Stimulated activated CD4-positive, alpha-beta T cell treated with anti-CD3 and anti-CD28 coated beads, Interleukin-4, amount 100 ng/mL, for 4 hours (primary cell): ENCODE data around the gene DSCAML1.
A peak's percentile ranks its signal among the peaks of the same experiment; 100 is the strongest.
"Not testable (repeated sequence)": the region's sequence is repeated elsewhere in the genome, so short reads cannot be mapped to it uniquely, and the experiment has no call there.

Experiments used
- DNase-seq, 2 experiments: peaks; one replicate each; pipeline ENCODE4 v3.0.0-alpha.2; 2020

DSCAML1 gene

DNA sequence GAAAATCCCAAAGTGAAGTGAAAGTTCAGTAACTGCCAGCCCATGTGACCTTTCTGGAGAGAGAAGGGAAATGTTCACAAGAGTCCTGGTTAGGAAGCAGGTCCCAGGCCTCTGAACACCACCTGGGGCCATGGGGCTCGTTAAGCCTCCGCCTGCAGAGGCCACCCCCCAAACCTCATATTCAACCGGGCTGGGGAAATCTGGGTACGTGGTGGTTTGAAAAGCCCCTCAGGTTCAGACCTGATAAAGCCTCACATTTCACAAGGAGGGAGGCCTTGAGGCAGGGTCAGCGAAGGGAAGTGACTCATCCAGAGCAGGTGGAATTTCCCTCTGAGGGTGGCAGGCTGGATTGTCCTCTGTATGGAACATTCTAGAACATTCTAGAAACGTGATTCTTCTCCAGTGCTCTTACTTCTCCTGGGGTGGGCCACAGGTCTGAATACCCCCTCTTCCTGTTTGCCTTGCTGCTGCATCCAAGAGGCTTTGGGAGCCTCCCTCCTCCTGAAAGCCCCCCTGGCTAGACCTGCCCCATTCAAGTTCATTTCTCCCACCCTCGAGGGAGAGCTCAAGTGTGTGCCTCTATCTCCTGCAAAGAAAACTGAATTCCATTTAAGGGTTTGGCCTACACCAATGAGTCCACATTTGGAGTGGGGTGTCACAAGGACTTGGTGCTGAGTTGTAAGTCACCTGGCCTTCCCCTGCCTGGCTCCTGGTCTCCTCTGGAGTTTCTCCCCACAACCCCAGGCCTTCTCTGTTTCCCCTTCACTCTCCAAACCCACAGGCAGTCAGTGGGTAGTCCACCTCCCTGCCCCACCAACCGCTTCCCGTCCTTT, 21.2 kb upstream of the DSCAML1 start:
- DNase-seq = peak; percentile 34 to 64

DNA sequence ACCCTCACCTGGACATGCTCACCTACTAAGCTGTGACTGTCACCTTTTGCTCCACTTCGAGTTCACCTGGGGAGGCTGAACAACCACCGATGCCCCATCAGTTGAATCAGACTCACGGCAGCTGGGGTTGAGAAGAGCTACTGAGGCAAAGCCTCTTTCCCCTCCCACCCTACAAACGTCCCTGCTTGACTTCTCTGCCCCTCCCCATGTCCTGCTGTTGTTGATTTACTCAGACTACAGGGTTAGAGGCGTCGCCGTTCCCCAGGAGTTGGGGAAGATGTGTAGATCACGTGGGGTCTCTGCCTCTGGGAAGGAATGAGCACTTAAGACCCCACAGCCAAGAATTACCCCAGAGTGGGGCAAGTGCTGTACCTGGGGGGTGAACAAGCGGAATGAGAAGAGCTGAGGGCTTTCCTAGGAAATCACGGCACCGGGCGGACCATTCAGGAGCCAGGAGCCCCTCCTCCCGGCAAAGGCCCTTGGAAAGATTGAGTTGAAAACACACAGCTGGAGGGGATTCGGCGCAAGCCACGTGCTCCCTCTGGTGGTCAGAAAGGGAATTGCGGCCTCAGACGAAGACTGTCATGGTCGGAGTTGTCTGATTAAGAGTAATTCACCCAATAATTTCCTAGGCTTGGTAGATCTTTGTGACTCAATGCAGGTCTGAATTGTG, 20.5 kb upstream of the DSCAML1 start:
- peak; percentile 85 to 87 for DNase-seq

DNA sequence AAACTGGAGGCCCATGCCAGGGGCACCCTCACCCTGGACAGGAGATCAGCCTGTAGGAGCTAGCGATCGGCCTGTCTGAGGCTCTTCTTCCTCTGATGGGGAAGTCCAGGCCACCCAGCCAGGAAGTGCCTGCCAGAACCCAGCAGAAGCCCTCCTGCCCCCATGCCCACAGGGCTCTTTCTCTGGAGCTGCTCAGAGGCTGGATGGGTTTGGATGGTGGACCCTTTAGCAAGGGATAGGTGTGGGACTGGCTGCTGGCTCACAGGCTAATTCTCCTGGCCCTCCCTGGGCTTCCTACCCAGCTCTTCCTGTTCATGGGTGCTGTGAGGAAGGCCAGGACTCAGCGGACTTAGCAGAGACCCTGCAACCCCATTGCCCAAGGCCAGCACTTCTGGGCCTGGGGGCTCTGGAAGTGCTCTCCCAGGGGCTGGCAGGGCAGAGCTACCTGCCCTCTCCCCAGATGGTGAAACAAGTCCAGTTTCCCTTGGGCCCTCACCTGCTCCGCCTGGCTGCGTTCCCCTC, 19.9 kb upstream of the DSCAML1 start:
- DNase-seq = no peak

DNA sequence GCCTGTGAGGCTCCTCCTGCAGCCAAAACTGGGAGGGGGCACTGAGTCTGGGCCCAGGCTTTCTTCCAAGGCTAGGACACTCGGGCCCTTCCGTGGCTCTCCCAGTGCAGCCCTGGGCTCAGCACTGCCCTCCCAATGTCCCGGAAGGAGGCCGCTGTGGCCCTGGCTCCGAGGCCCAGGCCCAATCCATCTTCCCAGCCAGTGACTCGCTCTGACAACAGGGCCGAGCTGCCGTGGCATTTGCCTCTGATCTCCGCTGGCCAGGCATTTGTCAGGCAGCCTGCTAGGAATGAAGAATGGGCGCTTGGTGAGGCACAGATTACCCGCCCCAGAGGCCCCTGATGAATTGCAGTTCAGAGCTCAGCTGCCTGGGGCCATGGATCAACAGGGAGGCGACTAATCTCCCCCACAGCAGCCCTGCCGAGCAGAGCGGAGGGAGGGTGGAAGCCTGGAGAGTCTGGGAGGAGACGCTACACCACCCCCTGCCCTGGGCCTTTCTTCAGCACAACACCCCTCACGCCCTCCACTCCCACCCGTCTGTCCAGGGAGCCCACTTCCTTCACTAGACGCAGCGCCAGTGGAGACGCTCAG, 19.2 kb upstream of the DSCAML1 start:
- DNase-seq = no peak

DNA sequence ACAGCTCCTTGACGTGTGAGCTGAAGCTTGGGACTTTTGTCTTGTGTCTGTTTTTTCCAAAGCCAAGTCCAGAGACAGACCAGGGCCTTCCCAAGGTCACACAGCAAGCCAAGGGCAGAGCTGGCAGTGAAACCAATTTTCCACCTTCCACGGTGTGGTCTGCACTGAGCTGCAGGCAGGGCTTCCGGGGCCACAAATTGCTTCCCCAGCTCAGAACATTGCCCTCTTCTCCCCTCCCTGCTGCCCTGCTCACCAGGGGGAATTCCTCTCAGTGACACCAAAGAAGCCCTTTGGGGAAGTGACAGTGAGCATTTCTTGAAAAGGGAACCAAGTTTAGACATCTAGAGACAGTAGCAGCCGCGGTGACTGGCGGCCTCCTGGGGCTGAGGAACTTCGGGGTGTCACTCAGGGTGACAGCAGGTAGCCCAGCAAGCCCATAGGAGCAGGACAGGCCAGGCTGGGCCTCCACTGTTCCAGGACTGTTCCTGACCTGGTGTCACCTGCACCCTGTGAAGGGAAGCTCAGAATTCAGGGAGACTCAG, 18.3 kb upstream of the DSCAML1 start:
- peak; percentile 52 to 75 for DNase-seq

DNA sequence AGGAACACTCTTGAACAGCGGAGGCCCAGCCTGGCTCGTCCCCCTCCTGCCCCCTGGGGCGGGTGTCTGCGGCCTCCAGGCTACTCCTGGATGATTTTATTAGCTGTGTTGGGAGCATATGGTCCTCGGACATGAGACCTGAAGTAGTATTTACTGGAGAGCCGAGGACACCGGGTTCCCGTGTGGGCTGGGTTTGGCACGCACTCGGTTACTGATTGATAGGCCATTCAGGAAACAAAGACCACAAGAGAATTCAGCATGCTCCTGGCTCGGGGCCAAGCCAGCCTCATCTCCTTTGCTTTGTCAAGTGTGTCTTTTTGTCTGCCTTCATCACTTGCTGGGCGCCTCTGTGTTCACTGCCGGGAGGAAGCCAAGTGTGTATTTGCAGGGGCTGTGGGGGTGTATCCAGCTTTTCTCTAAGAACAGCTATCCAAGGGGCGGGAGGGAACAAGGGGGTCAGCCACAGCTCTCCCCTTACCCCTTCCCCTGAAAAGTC, 17.8 kb upstream of the DSCAML1 start:
- DNase-seq = peak; percentile 61 to 67

DNA sequence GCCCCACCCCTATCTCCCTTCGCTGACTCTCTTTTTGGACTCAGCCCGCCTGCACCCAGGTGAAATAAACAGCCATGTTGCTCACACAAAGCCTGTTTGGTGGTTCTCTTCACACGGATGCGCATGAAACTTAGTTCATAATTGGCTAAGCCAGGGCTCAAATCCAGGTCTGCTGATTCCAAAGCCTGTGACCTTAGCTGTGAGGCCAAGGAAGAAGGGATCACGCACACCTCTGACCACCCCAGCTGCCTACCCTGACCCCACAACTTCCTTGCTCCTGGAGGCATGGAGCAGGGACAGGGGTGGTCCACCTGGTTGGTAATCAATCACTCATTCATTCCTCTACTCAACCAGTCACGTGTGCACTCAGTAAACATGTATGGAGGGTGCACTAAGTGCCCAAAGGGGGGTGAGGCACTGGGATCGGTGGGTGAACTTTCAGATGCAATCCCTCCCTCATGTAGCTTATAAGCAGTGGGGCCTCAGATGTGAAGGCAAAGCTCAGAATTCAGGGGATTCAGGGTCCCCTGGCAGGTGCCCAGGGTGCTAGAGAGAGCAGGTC, 17.3 kb upstream of the DSCAML1 start:
- no peak for DNase-seq

DNA sequence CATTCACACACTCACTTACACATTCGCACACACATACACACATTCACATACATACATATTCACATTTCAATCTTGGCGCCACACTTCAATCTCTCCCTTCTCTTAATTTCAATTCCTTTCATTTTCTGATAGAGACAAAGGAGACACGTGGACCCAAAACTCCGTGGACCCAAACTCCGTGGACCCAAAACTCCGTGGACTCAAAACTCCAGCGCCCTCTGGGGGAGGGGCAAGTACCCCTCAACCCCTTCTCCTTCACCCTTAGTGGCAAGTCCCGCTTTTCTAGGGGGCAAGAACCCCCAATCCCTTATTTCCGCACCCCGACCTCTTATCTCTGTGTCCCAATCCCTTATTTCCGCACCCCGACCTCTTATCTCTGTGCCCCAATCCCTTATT, 13.0 kb upstream of the DSCAML1 start:
- not testable (repeated sequence) for DNase-seq

DNA sequence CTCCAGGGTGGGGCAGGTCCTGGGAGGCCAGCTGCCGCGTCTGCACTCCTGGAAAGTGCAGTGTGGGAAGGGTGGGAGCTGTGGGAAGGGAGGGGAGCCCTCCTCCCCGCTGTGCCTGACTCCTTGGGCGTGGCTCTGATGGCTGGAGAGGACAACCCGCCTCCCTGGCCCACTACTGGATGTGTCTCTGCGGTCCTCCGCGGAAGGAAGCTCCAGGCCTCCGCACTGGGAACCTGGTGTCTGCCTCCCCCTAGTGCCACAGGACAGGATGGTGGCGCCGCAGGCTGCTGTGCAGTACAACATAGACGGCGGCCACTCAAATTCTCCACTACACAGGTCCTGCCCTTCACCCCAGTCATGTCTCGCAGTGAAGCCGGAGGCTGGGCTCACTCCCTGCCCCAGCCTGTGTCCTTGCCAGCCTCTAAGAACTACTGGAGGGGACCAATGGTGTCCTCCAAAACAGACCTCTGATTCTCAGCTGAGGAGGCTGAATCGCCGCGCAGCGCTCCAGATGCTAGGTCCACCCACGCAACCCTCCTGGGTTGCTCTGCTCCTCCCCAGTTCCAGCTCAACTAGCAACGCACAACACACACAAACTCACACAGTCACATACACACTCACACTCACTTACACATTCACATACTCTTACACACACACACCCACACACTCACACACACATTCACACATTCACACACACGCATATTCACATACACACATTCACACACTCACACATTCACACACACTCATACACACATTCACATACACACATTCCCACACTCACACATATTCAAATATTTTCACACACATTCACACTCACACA, 12.4 kb upstream of the DSCAML1 start:
- peak in 1 of 2 experiments; percentile 33 for DNase-seq

DNA sequence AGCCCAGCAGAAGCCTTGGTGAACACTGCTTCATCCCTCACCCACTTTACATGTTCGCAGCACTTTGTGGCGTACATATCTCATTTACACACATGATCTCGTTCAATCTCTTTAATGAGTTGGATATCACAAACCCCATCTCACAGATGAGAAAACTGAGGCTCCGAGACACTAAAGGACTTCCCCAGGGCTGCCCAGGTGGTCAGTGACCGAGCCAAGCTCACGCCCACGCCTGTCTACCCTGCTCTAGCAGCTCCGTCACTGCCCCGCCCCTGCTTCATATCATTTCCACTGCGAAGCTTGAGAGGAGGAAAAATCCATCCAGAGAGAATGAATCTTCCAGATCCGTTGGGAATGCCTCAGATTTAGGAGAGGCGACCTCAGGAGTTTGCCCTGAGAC, 11.8 kb upstream of the DSCAML1 start:
- DNase-seq = no peak

DNA sequence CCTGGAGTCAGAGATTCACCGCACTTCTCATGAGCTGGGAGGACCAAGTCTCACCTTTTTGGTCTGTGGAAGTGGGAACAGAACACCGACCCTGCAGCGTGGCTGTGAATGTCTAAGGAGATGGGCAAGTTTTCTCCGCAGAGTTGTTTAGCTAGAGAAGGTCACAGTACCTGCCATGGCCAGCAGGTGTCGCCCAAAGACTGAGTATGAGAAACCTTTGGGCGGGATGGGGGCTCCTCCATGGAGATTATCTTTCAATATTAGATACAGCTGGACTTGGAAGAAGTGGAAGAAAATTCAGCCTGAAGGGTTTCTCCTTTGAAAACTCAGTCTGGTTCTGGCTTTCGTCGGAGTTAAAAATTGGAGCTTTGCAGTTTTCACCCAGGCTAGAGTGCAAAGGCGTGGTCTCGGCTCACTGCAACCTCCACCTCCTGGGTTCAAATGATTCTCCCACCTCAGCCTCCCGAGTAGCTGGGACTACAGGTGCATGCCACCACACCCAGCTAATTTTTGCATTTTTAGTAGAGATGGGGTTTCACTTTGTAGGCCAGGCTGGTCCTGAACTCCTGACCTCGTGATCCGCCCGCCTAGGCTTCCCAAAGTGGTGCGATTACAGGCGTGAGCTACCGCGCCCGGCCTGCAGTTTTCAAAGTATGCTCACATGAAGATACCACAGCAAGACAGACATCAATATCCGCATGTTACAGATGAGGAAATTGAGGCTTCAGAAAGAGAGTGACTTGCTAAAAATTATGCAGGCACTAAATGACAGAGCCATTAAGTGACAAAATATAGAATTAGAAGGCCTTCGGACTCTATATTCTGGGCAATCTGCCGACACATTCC, 10.7 kb upstream of the DSCAML1 start:
- DNase-seq = peak; percentile 65 to 79

DNA sequence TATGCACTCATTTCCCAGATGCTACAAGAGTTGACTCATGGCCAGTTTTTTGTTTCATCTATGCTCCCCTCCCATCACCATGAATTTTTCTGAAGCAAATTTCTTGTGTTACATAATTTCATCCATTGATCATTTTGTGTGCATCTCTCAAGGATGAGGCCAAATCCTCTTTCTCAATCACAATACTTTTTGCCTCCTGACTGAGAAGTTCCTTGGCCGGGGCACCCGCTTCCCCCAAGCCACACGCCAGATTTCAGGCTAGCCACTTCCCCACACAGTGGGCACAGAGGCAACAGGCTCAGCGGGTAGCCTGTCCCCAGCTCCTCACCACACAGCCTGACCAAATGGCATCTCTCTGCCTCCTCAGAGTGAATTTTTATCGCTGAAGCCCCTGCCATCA, 9.8 kb upstream of the DSCAML1 start:
- DNase-seq = no peak

DNA sequence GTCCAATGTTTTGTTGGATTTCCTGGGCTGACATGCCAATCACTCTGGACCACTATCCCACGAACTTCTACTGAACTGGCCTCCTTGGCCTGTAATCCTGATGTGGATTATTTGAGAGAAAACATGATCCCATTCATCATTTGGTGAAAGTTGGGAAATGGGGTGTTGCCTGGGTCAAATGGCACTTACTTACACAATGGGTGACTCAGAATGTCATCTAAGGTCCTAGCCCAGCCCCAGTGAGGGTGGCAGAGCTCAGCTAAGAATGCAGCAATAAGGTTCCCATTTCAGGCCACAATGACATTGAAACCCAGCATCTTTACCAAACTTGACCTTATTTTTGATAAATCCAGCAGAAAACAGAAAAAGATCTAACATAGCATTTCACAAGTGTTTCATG, 8.0 kb upstream of the DSCAML1 start:
- DNase-seq = no peak

DNA sequence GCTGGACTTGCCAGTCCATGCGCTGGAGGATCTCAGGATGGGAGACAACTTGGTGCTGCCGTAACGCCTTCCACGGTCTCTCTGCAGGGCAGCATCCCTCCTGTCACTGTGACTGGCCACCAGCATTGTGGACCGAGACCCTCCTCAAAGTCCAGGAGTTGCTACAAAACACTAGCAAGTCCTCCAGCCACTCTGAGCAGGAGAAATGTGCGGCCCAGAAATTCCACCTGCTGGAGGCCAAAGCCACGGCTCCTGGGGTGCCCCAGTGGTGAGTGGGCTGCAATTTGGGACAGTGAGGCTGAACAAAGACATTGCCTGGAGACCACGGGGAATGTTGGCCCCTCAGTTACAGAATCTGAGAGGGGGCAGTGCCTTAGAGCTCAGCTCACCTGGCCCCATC, 6.9 kb upstream of the DSCAML1 start:
- no peak for DNase-seq

DNA sequence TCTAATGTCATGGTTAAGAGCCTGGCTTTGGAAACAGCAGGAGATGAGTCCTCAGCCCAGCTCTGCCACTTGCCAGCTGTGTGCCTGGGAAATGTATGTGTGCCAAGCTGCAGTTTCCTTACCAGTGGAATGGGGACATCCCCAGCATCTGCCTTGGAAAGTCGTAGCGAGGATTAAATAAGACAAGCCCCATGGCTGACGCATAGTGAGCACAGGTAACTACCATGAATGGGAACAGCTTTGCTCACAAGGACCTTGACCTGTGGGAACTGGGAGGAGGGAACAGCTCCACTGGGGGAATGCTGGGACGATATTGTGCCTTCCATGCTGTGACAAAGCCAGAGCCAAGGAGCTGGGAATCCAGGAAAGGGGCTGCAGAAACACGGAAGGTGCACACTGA, 2.6 kb upstream of the DSCAML1 start:
- DNase-seq = no peak

DNA sequence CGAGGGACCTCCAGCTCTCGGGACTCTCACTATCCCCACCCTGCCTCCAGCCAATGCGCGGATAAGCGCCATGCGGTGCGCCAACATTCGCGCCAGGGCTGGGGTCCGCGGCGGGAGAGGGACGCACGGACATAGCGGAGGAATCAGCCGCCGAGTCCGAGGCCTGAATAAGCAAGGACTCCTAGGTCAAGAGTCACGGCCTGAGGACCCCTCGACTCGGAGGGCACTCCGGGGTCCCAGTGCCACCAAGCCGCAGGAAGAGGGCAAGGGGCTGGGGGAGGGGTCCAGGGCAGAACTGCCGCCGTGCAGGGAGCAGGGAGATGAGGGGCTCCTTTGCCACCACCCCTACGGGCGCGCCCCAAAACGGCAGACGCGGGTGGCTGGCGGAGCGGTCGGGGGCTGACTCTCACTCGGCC, 552 bp downstream of the DSCAML1 start:
- no peak for DNase-seq

DNA sequence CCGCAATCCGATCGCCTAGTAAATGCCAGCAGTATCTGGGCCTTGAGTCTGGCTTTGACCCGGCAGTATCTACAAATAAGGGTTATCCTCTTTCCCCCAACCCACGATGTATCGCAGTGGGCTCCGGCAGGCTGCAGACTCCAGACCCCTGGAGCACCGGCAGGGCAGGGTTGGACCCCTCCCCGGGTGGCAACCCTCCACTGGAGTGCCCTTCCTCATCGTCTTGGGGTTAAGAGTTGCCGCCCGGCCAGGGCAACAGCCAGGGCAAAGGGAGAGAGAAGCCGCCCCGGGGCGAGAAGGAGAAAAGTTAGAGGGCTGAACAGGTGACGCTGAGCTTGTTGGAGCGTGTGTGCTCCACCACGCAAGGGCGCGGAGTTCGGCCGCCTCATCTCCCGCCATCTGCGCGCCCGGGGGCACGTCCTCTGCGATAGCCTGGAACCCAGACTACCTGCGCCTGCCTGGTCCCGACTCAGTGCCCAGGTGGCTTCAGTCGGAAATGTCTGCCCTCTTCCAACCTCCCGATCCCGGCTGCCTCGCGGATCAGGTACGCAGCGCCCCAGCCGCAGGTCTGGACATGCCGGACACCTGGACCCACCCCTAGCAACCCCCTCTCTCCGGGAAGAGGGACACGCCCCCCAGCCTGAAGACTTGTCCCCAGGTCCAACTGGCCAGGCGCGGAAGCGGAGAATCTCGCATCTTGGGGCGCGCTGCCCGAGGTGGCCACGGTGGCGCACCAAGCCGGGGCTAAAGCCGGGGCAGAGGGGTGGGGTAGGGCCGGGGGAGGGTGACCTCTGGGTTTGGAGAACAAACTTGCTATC, 1.2 kb downstream of the DSCAML1 start:
- DNase-seq = no peak

DNA sequence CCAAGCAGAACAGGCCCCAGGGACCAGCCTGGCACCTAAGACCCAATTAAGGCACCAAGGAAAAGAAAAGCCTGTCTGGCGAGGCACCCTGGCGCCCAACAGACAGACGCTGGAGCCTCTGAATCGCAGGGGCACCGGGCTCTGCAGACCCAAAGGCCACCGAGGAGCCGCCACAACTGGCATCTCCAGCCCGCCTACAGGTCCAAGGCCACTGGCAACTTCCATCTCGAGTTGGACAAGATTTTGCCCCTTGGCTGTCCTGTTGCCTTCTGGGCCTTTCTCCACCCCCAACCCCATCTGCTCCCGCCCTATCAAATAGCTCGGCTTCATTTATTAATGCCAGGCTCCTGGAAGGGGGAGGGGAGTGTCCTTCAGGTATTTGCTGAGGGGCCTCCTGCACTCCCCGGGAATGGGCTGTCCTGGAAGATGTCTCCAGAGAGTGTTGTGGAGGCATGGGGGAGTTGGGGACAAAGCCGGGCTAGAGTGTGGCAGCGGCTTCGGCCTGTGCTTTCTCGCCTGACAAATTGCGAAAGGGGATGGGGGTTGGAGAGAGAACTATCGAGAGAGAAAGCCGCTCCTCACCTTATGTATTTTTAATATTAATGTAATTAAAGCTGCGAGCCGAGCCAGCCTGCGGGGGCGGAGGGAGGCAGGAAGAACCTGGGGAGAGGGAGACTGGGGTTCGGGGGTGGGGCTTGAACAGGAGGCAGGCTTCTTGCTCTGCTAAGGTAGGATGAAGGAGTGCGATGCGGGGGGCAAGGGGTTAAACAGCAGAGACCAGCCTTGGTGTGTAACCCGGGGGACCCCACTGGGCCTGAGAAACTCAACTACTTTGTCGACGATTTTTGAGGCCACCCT, 2.0 kb downstream of the DSCAML1 start:
- no peak for DNase-seq

DNA sequence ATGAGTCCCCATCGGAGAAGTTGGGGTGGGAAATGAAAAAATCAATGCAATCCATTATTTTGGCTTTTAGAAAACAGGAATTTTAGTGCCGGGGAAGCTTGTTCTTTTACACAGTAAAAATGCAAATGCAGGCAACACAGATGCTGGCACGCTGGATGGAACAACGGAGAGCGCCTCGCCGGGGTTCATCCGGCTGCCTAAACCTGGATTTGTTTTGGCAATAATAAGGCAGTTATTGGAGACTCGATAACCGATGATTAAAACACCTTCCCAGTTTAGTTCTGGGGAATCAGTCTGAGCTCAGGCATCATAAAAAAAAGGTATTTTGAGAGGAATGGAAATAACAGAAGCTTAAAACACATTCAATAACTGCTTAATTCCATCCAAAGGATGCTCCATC, 2.9 kb downstream of the DSCAML1 start:
- DNase-seq = no peak
